ENCODE results near the gene RAD51B.
"Not testable (repeated sequence)": the region's sequence is repeated elsewhere in the genome, so short reads cannot be mapped to it uniquely, and the experiment has no call there.

The RAD51B gene

GRCh38 chr14:68254669-68255527, 435.3 kb downstream of the RAD51B start:
- Histone ChIP-seq H3K27me3 (replicated peaks; ENCODE audit: control insufficient read depth, insufficient read depth, low read length) (no peaks in the 10 kb centered on the region), H3K36me3 (ENCODE audit: control insufficient read depth, insufficient read depth, low read length) (no peaks in the 10 kb centered on the region), H3K4me3 (replicated peaks; ENCODE audit: low read depth, low read length) (no peak overlapping the region)
- TF ChIP-seq CTCF (IDR thresholded peaks at IDR 0.05; ENCODE audit: insufficient read depth, low read length, poor library complexity, severe bottlenecking): no peak
- DNase-seq (ENCODE audit: extremely low read depth, insufficient read length): no peak

GRCh38 chr14:68255693-68256178, 436.2 kb downstream of the RAD51B start:
- no peak for TF ChIP-seq CTCF (IDR thresholded peaks at IDR 0.05; ENCODE audit: insufficient read depth, low read length, poor library complexity, severe bottlenecking)
- Histone ChIP-seq H3K27me3 (replicated peaks; ENCODE audit: control insufficient read depth, insufficient read depth, low read length) (no peaks in the 10 kb centered on the region), H3K4me3 (replicated peaks; ENCODE audit: low read depth, low read length) (no peak overlapping the region), H3K36me3 (ENCODE audit: control insufficient read depth, insufficient read depth, low read length) (no peaks in the 10 kb centered on the region)
- no peak for DNase-seq (ENCODE audit: extremely low read depth, insufficient read length)

- TF ChIP-seq CTCF (IDR thresholded peaks at IDR 0.05; ENCODE audit: insufficient read depth, low read length, poor library complexity, severe bottlenecking): no peak
- Histone ChIP-seq H3K4me3 (replicated peaks; ENCODE audit: low read depth, low read length) (no peak overlapping the region), H3K36me3 (ENCODE audit: control insufficient read depth, insufficient read depth, low read length) (no peaks in the 10 kb centered on the region), H3K27me3 (replicated peaks; ENCODE audit: control insufficient read depth, insufficient read depth, low read length) (no peaks in the 10 kb centered on the region)
- DNase-seq (ENCODE audit: extremely low read depth, insufficient read length): no peak
Observed at GRCh38 chr14:68257969-68258368, 438.4 kb downstream of the RAD51B start.

- H3K4me3 ChIP-seq (replicated peaks; ENCODE audit: low read depth, low read length); DNase-seq (ENCODE audit: extremely low read depth, insufficient read length): not testable (repeated sequence)
Observed at GRCh38 chr14:68258995-68259394, 439.4 kb downstream of the RAD51B start.

GRCh38 chr14:68260121-68260520, 440.5 kb downstream of the RAD51B start:
- no peak for TF ChIP-seq CTCF (IDR thresholded peaks at IDR 0.05; ENCODE audit: insufficient read depth, low read length, poor library complexity, severe bottlenecking)
- H3K4me3 ChIP-seq (replicated peaks; ENCODE audit: low read depth, low read length): no peak overlapping the region
- DNase-seq (ENCODE audit: extremely low read depth, insufficient read length): no peak
- H3K27me3 ChIP-seq (replicated peaks; ENCODE audit: control insufficient read depth, insufficient read depth, low read length): no peaks in the 10 kb centered on the region
- no peaks in the 10 kb centered on the region for H3K36me3 ChIP-seq (ENCODE audit: control insufficient read depth, insufficient read depth, low read length)

More at GRCh38 chr14:68258995-68259394, 439.4 kb downstream of the RAD51B start:
- H3K36me3 ChIP-seq (ENCODE audit: control insufficient read depth, insufficient read depth, low read length); H3K27me3 ChIP-seq (replicated peaks; ENCODE audit: control insufficient read depth, insufficient read depth, low read length): not testable (repeated sequence)

- no peak for DNase-seq (ENCODE audit: extremely low read depth, insufficient read length)
- Histone ChIP-seq H3K27me3 (replicated peaks; ENCODE audit: control insufficient read depth, insufficient read depth, low read length) (no peaks in the 10 kb centered on the region), H3K36me3 (ENCODE audit: control insufficient read depth, insufficient read depth, low read length) (no peaks in the 10 kb centered on the region), H3K4me3 (replicated peaks; ENCODE audit: low read depth, low read length) (no peak overlapping the region)
- no peak for TF ChIP-seq CTCF (IDR thresholded peaks at IDR 0.05; ENCODE audit: insufficient read depth, low read length, poor library complexity, severe bottlenecking)
Observed at GRCh38 chr14:68261092-68261842, 441.7 kb downstream of the RAD51B start.
